Common myeloid progenitor, CD34-positive (primary cell): Measurements from ENCODE around the gene CYSLTR2.
"Not testable (repeated sequence)": the region's sequence is repeated elsewhere in the genome, so short reads cannot be mapped to it uniquely, and the experiment has no call there.

Experiments
- CTCF ChIA-PET: fragments of 350-600 bp; sonication (Branson Sonifier 250); formaldehyde crosslinking; loops from one replicate; lab custom pipeline; 2021; ENCODE audit warnings: antibody characterized with exemption; lab: Charles Lee
- POLR2A ChIA-PET: fragments of 350-600 bp; sonication (Branson Sonifier 250); formaldehyde crosslinking; loops from one replicate; lab custom pipeline; 2021; ENCODE audit warnings: antibody characterized with exemption; lab: Charles Lee
- DNase-seq, 3 donors: peaks; one replicate each; pipeline versions ENCODE4 v3.0.0 to v3.0.0-alpha.2; 2013
- H3K27ac ChIP-seq, 2 experiments: 1 replicate in 1 of 2; 2 replicates in 1 of 2; pipeline ENCODE4 v1.7.0; 2013; ENCODE audit warnings: inconsistent platforms in 2 of 2, low read length in 2 of 2, mild to moderate bottlenecking in 2 of 2, low read depth in 1 of 2, moderate library complexity in 1 of 2; ENCODE audit not compliant: severe bottlenecking in 2 of 2, insufficient read depth in 1 of 2, poor library complexity in 1 of 2
- H3K27me3 ChIP-seq, 5 experiments: replicated peaks in 2 of 5; 1 replicate in 3 of 5; 2 replicates in 2 of 5; pipeline versions ENCODE4 v1.6.1 to v1.7.0; 2013; ENCODE audit warnings: low read length in 4 of 5, mild to moderate bottlenecking in 2 of 5, moderate library complexity in 2 of 5, inconsistent platforms in 1 of 5; ENCODE audit not compliant: insufficient read depth in 5 of 5, control insufficient read depth in 4 of 5
- H3K36me3 ChIP-seq, 4 experiments: 1 replicate in 2 of 4; 2 replicates in 2 of 4; pipeline versions ENCODE4 v1.6.1 to v1.7.0; 2013; ENCODE audit warnings: low read length in 3 of 4, control low read depth in 1 of 4, mild to moderate bottlenecking in 1 of 4; ENCODE audit not compliant: control insufficient read depth in 4 of 4, insufficient read depth in 4 of 4
- H3K4me1 ChIP-seq, 4 experiments: 1 replicate in 3 of 4; 2 replicates in 1 of 4; pipeline versions ENCODE4 v1.6.1 to v1.7.1; 2013; ENCODE audit warnings: low read length in 3 of 4, mild to moderate bottlenecking in 3 of 4, control low read depth in 1 of 4, inconsistent platforms in 1 of 4, moderate library complexity in 1 of 4; ENCODE audit not compliant: control insufficient read depth in 4 of 4, insufficient read depth in 4 of 4; ENCODE audit errors: control extremely low read depth in 1 of 4
- H3K4me3 ChIP-seq, 7 experiments: 1 replicate in 4 of 7; 2 replicates in 3 of 7; pipeline versions ENCODE4 v1.5.1 to v1.7.0; 2013; ENCODE audit warnings: mild to moderate bottlenecking in 7 of 7, low read length in 6 of 7, moderate library complexity in 6 of 7, inconsistent platforms in 2 of 7, low read depth in 2 of 7, control low read depth in 1 of 7; ENCODE audit not compliant: insufficient read depth in 4 of 7, control insufficient read depth in 1 of 7; ENCODE audit errors: extremely low read depth in 1 of 7
- H3K9me3 ChIP-seq, 5 experiments: 1 replicate in 4 of 5; 2 replicates in 1 of 5; pipeline versions ENCODE4 v1.6.1 to v1.7.1; 2013; ENCODE audit warnings: low read length in 4 of 5, mild to moderate bottlenecking in 2 of 5, inconsistent platforms in 1 of 5, low read depth in 1 of 5, moderate library complexity in 1 of 5; ENCODE audit not compliant: control insufficient read depth in 4 of 5, insufficient read depth in 2 of 5; ENCODE audit errors: control extremely low read depth in 1 of 5
- WGBS: methylation state at CpG from one replicate; pipeline ENCODE4 v1.1.5; 2013; ENCODE audit not compliant: insufficient coverage; 5-methylcytosine and 5-hydroxymethylcytosine counted together

The CYSLTR2 gene

GRCh38 chr13:48693998-48694397 is 40.3 kb downstream of the CYSLTR2 start:
- Histone ChIP-seq H3K27ac (no peak overlapping the region), H3K4me3 (no peak overlapping the region), H3K4me1 (no peaks in the 10 kb centered on the region), H3K27me3 (no peaks in the 10 kb centered on the region), H3K9me3 (peaks cover 0 to 10% (median 4%) of the 10 kb centered on the region in 5 experiments), H3K36me3 (peaks cover 0 to 27% (median 3%) of the 10 kb centered on the region in 4 experiments)
- 97% methylated on average over 3 of the region's 3 CpGs for WGBS
- ChIA-PET CTCF (no interaction called here), POLR2A (no interaction called here)
- no peak for DNase-seq

- H3K27ac ChIP-seq: no peak overlapping the region
- H3K4me3 ChIP-seq: no peak overlapping the region
- peaks cover 0 to 10% (median 4%) of the 10 kb centered on the region in 5 experiments for H3K9me3 ChIP-seq
- ChIA-PET CTCF (interaction anchor here (0.6 to 1.0 kb wide), 2 partner anchors 36 to 1211 kb away, joined by 3 read pairs; no protein-coding TSS in a partner anchor), POLR2A (no interaction called here)
- no CpG with 5 or more reads among the region's 2 CpGs for WGBS
- DNase-seq: no peak
- no peaks in the 10 kb centered on the region for H3K4me1 ChIP-seq
- H3K36me3 ChIP-seq: peaks cover 0 to 27% (median 3%) of the 10 kb centered on the region in 4 experiments
- no peaks in the 10 kb centered on the region for H3K27me3 ChIP-seq
Measured at GRCh38 chr13:48695776-48696175, 42.0 kb downstream of the CYSLTR2 start.

- CTCF ChIA-PET, H3K27me3 ChIP-seq, H3K4me3 ChIP-seq, H3K27ac ChIP-seq, POLR2A ChIA-PET, DNase-seq, H3K4me1 ChIP-seq: not testable (repeated sequence)
- Histone ChIP-seq H3K9me3 (peaks cover 0 to 10% (median 4%) of the 10 kb centered on the region in 5 experiments), H3K36me3 (peaks cover 0 to 27% (median 3%) of the 10 kb centered on the region in 4 experiments)
- WGBS: 92% methylated on average over 12 of the region's 12 CpGs
Measured at GRCh38 chr13:48696676-48697075, 42.9 kb downstream of the CYSLTR2 start.

GRCh38 chr13:48707405-48707804 is 53.7 kb downstream of the CYSLTR2 start:
- ChIA-PET POLR2A (no interaction called here), CTCF (no interaction called here)
- no peaks in the 10 kb centered on the region for H3K27me3 ChIP-seq
- WGBS: 96% methylated on average over 5 of the region's 5 CpGs
- no peak for DNase-seq
- H3K4me3 ChIP-seq: no peak overlapping the region
- H3K36me3 ChIP-seq: peaks cover 0 to 25% (median 10%) of the 10 kb centered on the region in 4 experiments
- H3K4me1 ChIP-seq: no peaks in the 10 kb centered on the region
- H3K9me3 ChIP-seq: peaks cover 0 to 30% (median 8%) of the 10 kb centered on the region in 5 experiments
- H3K27ac ChIP-seq: no peak overlapping the region

- ChIA-PET CTCF (interaction anchor here (1.1 kb wide), 1 partner anchor 23 kb away, joined by 3 read pairs; no protein-coding TSS in a partner anchor), POLR2A (no interaction called here)
- no peaks in the 10 kb centered on the region for H3K4me1 ChIP-seq
Measured at GRCh38 chr13:48708764-48709163, 55.0 kb downstream of the CYSLTR2 start.

GRCh38 chr13:48709213-48709612 is 55.5 kb downstream of the CYSLTR2 start:
- Histone ChIP-seq H3K4me3 (no peak overlapping the region), H3K27me3 (no peaks in the 10 kb centered on the region), H3K27ac (no peak overlapping the region), H3K36me3 (peaks cover 0 to 25% (median 8%) of the 10 kb centered on the region in 4 experiments), H3K4me1 (no peaks in the 10 kb centered on the region), H3K9me3 (peaks cover 0 to 34% (median 8%) of the 10 kb centered on the region in 5 experiments)
- ChIA-PET POLR2A (no interaction called here), CTCF (interaction anchor here (1.1 kb wide), 1 partner anchor 23 kb away, joined by 3 read pairs; no protein-coding TSS in a partner anchor)
- DNase-seq: no peak
- 100% methylated on average over 1 of the region's 2 CpGs for WGBS

More at GRCh38 chr13:48708764-48709163, 55.0 kb downstream of the CYSLTR2 start:
- Histone ChIP-seq H3K36me3 (peaks cover 0 to 25% (median 10%) of the 10 kb centered on the region in 4 experiments), H3K4me3 (no peak overlapping the region), H3K27me3 (no peaks in the 10 kb centered on the region), H3K27ac (no peak overlapping the region), H3K9me3 (peaks cover 0 to 30% (median 7%) of the 10 kb centered on the region in 5 experiments)
- WGBS: 100% methylated on average over 1 of the region's 1 CpG
- no peak for DNase-seq

- POLR2A ChIA-PET: no interaction called here
- CTCF ChIA-PET: no interaction called here
- no peak overlapping the region for H3K27ac ChIP-seq
- WGBS: no CpG with 5 or more reads among the region's 1 CpG
- H3K4me3 ChIP-seq: no peak overlapping the region
- DNase-seq: no peak
- H3K36me3 ChIP-seq: peaks cover 0 to 25% (median 8%) of the 10 kb centered on the region in 4 experiments
- no peaks in the 10 kb centered on the region for H3K27me3 ChIP-seq
- H3K9me3 ChIP-seq: peaks cover 0 to 33% (median 5%) of the 10 kb centered on the region in 5 experiments
- no peaks in the 10 kb centered on the region for H3K4me1 ChIP-seq
Measured at GRCh38 chr13:48710160-48710559, 56.4 kb downstream of the CYSLTR2 start.
